PC-9 (cell line): ENCODE results near the gene EPHA1.

Source experiments
- EZH2 ChIP-seq: fragments of 200-600 bp; sonication (generic); IDR thresholded peaks from 2 replicates; pipeline ENCODE4 v1.8.0; 2017; ENCODE audit warnings: antibody characterized with exemption, low read depth
- TF ChIP-seq, protein P1 (sequence below): fragments of 200-600 bp; sonication (generic); conservative IDR thresholded peaks from 2 replicates; pipeline ENCODE4 v1.6.1; 2017; ENCODE audit warnings: mixed run types, antibody characterized with exemption, mild to moderate bottlenecking, moderate library complexity

DNA sequence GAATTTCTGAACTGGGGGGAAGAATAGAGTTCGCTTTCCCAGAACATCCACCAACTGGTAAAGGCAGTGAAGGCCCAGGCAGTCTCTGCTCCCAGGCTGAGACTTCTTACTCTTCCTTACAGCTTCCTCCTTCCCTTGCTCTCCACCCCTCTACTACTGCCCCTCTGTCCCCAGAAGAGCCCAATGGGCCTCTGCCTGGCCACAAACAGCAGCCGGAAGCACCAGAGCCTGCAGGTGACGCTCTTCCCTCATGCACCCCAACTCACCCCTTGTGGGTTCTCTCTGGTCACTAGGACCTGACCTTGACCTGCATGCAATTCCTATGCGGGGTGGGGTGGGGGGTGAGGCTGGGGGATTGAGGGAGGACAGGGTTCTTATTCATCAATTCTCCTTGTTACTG is 62.6 kb downstream of the EPHA1 start:
- TF ChIP-seq, protein P1, sequence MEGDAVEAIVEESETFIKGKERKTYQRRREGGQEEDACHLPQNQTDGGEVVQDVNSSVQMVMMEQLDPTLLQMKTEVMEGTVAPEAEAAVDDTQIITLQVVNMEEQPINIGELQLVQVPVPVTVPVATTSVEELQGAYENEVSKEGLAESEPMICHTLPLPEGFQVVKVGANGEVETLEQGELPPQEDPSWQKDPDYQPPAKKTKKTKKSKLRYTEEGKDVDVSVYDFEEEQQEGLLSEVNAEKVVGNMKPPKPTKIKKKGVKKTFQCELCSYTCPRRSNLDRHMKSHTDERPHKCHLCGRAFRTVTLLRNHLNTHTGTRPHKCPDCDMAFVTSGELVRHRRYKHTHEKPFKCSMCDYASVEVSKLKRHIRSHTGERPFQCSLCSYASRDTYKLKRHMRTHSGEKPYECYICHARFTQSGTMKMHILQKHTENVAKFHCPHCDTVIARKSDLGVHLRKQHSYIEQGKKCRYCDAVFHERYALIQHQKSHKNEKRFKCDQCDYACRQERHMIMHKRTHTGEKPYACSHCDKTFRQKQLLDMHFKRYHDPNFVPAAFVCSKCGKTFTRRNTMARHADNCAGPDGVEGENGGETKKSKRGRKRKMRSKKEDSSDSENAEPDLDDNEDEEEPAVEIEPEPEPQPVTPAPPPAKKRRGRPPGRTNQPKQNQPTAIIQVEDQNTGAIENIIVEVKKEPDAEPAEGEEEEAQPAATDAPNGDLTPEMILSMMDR, result no peak
- TF ChIP-seq EZH2, result no peak
